HL-60 (cell line): ENCODE measurements around the gene LYPLAL1.

ENCODE experiments used
- CTCF ChIP-seq: IDR thresholded peaks from one replicate; pipeline ENCODE4 v1.5.1; 2011; ENCODE audit warnings: low read length, control low read depth, inconsistent platforms; ENCODE audit not compliant: insufficient read depth
- POLR2AphosphoS5 ChIP-seq: IDR thresholded peaks from 2 replicates; pipeline ENCODE4 v1.6.1; 2012; ENCODE audit warnings: low read depth
- SPI1 ChIP-seq: IDR thresholded peaks from 2 replicates; pipeline ENCODE4 v1.6.1; 2012; ENCODE audit warnings: low read depth, mild to moderate bottlenecking, borderline replicate concordance

- TF ChIP-seq CTCF (no peak), POLR2AphosphoS5 (no peak), SPI1 (no peak)
These were observed 2.3 kb upstream of the LYPLAL1 start for GRCh38 chr1:219171192-219171935.
